ENCODE results near the gene NID1.

The NID1 gene

GRCh38 chr1:236063551-236063918 lies 1.4 kb downstream of the NID1 start:
- no peak for DNase-seq

GRCh38 chr1:236060286-236060685 lies 4.6 kb downstream of the NID1 start:
- no peak for DNase-seq

DNA sequence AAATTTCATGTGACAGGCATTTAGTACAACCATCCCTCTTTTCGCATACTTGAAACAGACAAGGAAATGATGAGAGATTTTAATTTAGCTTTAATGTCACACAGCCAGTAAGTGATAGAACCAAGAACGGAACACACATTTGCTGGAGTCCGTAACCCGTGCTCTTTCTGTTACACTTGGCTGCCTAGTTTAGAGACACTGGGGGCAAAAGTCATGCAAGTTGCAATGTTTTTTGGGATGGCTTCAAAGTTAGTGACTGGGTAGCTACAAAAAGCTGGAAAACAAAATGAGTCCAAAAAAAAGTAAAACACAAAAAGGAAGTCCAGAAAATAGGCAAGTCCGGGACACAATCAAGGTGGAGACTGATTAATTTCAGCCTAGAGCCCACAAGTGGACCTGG lies 5.9 kb downstream of the NID1 start:
- no peak for DNase-seq

DNA sequence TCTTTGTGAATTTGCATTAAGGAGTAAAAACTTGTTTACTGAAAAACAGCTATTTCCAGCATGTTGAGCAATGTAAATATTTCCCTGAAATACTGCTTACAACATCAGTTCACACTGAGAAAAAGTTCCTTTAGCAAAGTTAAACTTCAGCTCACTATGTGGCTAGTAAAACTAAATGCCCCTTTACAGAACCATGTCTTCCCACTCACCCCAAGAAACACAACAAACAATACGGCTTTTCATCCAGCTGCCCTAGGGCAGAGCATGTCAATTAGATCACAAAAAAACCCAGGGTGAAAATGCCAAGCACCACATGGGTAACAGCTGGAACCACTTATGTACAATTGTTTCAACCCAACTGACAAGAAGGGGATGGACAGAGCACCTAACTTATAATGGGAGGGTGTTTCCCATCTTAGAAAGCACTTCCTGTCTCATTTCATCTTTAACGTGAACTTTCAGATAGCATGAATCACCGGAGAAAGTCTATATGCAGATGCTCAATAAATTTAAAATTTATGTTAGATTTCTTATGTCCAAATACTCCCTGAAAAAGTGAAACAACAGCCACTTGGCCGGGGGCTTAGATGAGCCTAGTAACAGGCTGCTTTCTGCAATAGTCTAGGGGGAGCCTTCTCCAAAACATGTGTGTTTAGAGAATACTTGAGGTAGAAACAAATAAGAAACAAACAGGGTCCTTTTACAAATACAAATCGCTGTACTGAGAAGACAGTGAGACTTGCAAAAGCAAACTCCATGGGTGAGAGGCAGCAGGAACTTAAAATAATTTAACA lies 6.6 kb downstream of the NID1 start:
- no peak for DNase-seq

GRCh38 chr1:236057546-236057945 lies 7.3 kb downstream of the NID1 start:
- DNase-seq: no peak

- DNase-seq: no peak
These were observed 12.5 kb downstream of the NID1 start for GRCh38 chr1:236052232-236052993.

GRCh38 chr1:236051242-236051791 lies 13.6 kb downstream of the NID1 start:
- DNase-seq: no peak

DNA sequence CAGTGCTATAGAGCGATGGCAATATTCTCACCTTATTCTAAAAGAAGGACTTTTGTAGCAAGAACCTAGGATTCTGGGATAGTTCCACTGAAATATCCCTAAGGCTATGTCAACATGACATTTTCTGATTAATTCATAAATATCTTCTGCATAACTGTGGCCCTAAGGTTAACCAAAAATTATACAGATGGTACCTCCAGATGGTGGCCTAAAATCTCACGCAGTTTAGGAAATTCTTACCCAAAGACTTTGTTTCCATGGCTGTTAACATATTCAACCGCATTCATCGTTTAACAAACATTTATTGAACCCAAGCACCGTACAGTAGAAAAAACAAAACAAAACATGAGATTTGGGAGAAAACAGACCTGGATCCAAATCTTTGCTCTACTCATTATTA lies 19.1 kb downstream of the NID1 start:
- DNase-seq: no peak

GRCh38 chr1:236044341-236044740 lies 20.5 kb downstream of the NID1 start:
- no peak for DNase-seq

- DNase-seq: no peak
These were observed 23.0 kb downstream of the NID1 start for GRCh38 chr1:236041631-236042618.

- DNase-seq: no peak
These were observed 24.9 kb downstream of the NID1 start for GRCh38 chr1:236039740-236040685.

GRCh38 chr1:236038034-236038433 lies 26.9 kb downstream of the NID1 start:
- DNase-seq: no peak

DNA sequence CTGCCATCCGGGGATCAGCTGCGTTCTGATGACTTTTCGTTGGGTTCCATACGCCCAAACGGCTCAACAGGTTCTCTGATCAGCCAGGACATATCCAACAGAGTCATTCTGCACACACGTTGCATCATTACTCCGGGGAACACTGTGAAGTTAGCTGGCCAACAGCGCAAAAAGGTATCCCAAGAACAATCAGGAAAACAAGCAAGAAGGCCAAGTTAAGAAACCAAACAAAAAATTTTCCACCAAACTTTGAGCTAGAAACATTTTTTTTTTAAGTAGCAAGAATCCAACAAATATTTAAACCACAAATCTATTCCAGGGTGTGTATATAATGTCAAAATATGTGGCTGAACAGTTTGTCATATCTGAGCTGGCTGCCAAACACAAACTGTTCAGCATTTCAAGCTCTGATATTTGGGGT lies 29.2 kb downstream of the NID1 start:
- DNase-seq: no peak

DNA sequence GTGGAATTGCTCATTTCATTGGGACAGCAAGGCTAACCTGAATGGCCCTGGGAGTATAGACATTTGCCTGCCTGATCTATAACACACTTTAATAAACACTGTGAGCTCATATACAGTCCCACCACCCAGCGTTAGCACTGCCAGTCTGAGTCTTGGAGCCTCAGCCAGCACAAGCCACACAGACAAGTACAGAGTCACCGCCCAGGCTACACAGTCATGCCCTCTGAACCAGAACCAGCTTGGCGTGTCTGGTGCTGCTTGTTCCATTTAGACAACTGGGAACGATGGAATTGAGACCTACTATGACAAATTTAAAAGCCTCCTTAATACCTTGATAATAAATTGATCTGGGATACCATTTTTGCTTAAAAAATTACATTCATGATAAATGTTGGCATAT lies 31.6 kb downstream of the NID1 start:
- DNase-seq: no peak

- DNase-seq: no peak
These were observed 34.4 kb downstream of the NID1 start for GRCh38 chr1:236030534-236030933.

DNA sequence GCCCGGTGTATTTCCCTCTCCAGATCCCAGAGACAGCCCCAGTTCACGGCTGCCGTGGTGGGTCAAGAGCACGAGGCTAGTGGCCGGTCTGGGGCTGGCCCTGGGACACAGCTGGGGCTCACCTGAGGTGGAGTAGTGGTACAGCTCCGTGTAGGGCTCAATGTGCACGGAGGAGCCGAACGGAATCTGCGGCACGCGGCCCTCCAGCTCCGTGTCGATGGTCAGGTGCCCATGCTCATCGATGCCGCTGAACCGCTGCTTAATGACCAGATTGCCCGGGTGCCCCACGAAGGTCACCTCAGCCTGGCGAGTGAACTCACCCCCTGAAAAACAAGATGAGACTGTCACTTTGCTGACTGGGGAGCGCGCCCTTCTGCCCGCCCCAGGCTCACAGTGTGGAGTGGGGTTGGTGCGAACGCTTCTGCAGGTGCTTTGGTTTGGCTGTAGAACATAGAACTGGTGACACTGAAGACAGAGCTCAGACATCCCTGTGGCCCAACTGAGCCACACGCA lies 35.4 kb downstream of the NID1 start:
- DNase-seq: no peak

DNA sequence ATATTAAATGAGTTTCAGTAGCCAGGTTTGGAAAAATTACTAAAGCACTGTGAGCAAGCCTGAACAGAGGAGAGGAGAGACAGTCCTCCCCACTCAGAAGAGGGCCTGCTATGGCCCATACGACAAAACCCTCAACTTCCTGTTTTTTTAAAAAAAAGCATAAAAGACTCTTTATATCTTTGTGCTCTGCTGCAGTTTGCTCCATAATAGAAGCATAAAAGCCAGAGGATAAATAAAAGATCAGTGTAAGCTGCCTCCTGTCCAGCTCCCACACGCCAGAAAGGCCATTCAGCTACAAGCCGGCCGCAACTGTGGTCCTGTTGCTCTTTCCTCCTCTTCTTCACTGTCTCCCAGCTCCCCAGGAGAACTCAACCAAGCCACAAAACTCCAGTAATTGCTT lies 37.8 kb downstream of the NID1 start:
- peak; percentile 31 for DNase-seq

DNA sequence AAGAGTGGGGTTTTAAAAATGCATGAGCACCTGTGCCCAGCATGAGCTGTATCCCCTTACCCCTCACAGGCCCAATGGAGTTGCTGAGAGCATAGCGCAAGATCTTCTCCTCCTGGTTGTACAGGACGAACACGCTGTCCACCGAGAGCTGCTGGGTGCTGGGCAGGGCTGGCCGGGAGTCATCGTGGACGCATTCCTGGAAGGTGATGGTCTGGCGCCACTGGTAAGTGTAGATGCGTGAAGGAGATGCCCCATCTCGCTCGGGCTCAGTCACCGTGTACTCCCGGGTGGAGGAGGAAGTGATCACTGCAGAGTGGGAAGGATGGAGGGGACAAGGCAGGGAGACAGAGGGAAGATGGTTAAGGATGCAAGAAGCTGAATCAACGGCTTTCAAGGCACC lies 39.1 kb downstream of the NID1 start:
- no peak for DNase-seq

DNA sequence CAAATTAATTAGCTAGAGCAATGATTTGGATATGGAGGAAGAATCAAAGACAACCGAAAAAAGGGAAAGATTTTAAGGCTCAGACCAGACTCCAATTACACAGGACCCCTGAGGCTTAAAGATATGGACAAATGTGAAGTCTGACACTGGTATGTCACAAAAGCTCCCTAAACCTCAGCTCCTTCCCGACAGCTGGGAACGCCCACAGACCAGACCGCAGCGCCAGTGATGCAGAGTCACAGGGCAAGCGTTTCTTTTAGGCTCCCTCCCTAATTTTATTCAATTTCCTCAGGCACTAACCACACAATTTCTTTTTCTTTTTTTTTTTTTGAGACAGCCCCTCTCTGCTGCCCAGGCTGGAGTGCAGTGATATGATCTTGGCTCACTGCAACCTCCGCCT lies 40.2 kb downstream of the NID1 start:
- no peak for DNase-seq

GRCh38 chr1:236023926-236024565 lies 40.8 kb downstream of the NID1 start:
- no peak for DNase-seq
